GM19025 (cell line): Measurements from ENCODE around the gene NLGN1.

ENCODE experiments used
- ATAC-seq: cut with Tn5 transposase; IDR thresholded peaks from one replicate; pipeline ENCODE4 v1.9.1; 2021; ENCODE audit warnings: mild to moderate bottlenecking, low read depth, moderate library complexity; ENCODE audit not compliant: unreplicated experiment

Gene NLGN1

DNA sequence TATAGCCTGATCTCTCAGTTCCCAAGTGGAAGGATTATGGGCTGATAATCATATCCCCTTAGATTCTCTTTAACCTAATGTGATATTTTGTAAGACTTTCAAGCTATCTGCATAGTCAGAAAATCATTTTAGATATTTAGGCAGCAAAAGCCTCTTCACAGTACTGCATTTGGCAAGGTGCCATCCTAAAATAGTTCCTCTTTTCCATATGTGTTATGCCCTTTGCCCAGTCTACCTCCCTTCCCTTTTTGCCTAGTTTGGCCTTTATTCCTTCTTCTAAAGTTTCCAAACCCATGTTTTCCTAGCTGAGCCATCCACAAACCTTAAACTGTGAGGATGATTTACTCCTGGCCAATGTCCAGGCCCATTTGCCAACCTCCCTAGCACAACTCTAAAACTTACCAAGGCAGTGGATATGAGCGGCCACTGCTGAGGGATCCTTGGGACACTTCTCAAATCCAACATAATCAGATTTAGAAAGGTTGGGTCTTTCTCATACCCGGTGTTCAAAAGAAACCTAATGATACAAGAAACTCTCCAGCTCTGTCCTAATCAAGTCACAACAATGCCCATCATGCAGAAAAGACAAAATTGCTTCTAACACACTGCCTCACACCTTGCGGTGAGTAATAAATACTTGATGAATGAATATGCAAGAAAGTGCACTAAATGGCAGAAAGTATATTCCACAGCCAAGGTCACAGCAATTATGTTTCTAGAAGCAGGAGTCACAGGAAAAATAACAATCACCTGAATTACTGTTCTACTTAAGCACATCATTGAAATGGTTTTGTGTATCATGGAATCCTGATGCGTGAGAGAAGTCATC is 493.9 kb downstream of the NLGN1 start:
- no peak for ATAC-seq

DNA sequence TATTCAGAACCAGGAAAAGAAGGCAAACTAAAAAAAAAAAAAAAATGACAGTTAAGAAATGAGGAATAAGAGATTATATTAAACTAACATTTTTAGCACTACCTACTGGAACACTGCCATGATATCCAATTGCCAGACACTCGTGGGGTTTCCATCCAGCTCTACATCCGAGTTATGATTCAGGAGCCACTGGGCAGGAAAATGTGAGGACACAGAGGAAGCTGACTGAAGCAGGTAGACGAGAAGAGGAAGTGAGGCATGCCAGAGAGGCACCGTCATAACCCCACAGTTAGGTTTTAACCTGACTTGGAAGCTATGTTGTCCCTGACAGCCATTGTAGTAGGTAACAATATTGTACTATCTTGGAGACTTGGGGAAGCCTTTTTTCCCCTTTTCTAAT is 495.0 kb downstream of the NLGN1 start:
- ATAC-seq: no peak

DNA sequence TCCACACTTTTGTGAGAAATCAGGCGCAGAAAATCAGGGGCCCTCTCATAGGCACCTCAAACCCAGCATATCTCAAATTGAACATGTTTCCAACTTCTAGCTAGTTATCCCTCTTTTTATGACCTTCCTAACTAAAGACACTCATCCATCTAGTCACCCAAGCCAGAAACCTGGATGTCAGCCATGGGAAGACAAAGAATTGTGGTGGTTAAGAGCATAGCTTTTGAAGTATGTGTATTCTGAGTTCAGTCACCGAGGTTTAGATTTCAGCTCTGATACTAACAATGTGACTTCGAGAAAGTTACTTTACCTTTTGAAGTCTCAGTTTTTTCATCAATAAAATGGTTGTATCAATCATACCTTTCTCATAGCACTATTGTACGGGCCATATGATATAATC is 495.5 kb downstream of the NLGN1 start:
- ATAC-seq: no peak

DNA sequence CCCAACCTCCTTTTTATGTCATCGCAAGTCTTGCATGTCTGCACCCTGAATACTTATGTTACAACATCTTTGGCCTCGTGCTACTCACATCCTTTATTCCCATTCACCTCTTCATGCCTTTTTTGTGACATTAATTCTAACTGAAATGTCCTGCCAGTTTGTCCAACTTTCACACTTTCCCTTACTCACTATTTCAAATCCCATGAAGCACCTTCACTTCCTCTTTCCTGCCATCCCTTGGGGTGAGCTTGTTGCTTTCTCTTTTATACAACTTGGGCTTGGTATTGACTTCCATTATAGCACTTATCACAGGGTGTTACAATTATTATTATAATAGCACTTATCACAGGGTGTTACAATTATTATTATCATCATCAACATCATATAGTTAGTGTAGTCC is 496.3 kb downstream of the NLGN1 start:
- no peak for ATAC-seq

DNA sequence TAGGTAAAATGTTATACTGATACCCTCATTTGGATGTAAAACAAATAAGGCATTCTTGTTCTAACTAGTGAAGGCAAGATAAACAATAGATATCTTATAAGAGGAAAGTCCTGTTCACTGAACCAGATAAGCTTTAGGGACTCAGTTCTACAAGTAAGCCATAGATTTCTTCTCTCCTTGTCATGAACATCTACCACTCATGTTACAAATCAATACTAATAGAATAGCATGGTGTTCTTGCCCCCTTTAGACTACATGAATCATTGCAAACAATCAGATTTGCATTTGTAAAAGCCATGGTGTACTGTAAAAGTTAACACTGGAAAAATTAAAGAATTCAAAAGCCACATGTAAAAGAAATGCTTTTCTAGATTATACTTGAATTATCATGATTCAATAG is 500.1 kb downstream of the NLGN1 start:
- ATAC-seq: no peak

DNA sequence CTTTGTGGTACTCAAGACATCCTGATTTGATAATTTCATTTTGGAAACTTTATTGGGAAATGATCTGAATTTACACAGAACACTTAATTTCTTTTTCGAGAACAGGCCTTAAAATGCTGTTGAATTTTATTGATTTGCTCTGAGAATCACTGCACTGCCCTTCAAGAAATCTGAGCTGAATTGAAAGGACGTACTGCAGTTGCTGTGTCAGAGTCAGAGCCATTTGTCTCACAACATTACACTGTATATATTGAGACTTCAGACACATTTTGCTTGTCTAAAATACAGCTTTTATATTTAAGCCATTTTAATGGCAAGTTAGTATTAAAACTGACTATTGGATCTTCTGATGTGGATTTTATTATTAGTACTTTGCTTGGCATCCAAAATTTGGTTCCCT is 504.1 kb downstream of the NLGN1 start:
- ATAC-seq: no peak

DNA sequence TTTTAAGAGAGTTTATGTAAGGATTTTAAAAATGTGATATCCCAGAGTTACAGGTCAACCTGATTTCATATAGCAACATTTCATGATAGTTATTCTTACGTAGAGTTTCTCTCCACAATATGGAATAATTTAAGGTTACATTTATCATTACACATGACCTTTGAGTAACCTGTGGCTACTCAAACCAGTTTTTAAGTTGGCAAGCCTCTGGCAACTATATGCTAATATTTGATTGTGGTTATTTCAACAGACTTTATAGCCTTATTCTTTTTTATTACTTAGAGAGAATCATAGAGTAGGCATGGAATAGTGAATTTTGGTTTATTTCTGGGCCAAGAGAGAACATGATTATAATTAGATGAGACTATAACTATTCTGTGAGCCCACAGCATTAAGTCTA is 504.9 kb downstream of the NLGN1 start:
- ATAC-seq: no peak

DNA sequence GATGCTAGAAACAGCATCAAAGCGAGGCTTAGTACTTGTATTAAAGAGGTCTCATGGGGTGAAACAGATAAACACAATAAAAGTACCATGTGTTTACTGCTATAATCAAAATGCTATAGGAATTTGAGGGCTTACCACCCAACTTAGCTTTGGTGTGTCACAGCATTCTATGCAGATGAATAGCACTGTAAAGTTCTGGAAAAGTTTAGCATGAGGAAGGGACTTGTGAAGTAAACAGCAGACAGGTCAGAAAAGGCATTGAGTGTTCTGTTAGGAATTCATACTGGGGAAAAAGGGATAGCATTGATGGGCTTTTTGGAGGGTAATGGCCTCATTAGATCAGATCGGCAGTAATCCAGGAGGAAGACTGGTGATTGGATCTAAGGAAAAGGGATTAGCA is 505.3 kb downstream of the NLGN1 start:
- ATAC-seq: no peak

DNA sequence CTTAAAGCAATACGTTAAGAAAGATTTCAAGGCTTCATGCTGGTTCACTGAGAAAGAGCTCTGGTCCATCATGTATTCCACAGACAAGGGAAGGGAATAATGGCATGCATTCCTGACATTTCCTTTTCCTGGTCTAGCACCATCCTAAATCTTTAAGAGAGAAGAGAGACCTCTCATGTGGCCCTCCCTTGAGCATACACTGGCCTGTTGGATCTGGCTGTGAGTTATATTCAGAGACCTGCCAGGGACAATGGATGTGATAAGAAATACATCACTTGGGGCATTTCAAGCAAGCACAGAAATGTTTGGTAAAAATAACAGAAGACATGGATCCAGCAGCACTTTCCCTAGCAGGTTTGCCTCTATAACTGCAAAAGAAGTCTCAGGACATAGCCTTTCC is 507.8 kb downstream of the NLGN1 start:
- ATAC-seq: no peak

DNA sequence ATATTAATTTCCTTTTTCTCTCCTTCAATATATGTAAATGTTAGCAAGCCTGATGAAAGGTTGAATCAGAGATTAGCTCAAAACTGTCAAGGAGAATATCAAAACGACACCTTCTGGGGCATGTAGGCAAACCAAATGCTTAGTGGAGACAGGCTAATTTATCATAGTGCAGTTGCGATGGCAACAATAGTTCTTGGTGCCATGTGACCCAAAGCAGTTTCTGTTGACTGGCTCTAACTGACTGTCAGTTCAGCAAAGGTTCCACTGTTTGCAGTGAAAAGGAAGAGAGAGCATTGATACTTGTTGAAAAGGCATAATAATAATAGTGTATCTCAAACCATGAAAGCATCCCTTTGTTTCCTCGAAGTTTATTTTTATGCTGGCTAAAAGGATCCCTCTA is 513.9 kb downstream of the NLGN1 start:
- no peak for ATAC-seq

DNA sequence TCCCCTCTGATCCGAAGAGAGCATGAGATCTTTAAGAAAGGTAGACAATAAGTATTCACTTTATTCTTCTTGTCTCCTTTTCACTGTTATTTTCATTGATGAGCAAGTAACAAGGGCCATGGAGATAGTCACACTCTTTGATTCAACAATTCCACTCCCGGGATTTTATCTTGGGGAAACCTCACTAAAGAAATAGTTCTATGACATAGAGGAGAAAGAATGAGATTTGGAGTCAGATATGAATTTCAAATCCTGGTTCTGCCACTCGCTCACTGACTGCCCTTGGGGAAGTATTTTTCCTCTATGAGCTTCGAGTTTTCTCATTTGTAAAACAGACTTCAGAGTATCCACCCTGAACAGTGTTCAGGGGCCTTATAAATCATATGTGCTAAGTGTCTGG is 514.6 kb downstream of the NLGN1 start:
- no peak for ATAC-seq

DNA sequence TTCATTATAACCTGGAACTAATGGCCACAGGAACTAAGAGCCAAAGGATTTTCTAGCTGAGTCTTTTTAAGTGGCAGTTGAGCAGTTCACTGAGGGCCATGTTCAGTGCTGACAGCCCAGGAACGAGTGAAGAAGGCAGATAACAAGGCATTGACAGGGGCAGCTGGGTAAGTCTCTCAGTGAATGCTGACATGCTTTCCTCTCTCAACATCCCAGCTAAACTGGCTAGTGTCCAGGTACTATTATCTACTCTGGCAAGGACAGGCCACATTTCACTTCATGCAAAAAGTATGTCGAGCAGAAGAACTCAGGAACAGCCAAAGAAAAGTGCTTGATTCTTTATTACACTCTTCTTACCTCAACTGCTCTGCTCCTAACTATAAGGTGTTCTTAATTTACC is 515.9 kb downstream of the NLGN1 start:
- ATAC-seq: no peak

DNA sequence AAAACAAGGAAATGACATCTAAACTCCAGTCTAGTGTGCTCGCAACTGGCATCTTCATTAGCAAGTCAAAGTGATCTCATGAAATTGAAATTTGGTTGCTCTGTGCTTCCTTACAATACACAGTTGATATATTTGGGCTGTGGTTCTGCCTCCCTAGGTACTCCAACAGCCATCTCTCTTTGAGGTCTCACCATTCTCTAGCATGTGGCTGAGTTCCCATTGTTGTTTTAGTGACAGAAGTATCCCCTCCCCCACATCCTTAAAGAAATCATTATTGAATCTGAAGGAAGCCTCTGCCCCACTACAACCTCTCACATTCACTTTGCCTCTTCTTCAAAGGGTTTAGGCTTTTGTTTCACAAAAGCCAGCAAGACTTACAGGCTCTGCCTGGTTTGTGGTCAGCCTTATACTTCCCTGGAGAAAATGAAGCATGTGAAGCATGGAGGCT is 516.5 kb downstream of the NLGN1 start:
- ATAC-seq: no peak

DNA sequence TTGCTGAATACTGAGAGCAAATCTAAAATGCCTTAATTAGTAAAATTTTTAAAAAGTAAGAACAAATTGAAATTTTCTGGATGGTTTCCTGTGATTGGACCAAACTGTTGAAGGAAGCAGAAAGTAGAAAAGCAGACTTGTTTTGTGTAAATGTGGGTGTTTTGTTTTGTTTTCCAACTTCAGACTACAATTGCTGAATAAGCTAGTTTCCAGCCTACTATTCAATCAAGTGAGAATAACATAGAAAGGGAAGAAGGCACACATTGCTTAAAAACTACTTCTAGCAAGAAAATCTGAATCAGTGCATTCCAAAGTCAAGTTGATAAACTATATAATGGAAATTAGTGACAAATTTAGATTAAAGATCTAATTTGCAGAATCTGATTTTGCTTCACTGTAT is 519.3 kb downstream of the NLGN1 start:
- ATAC-seq: no peak

DNA sequence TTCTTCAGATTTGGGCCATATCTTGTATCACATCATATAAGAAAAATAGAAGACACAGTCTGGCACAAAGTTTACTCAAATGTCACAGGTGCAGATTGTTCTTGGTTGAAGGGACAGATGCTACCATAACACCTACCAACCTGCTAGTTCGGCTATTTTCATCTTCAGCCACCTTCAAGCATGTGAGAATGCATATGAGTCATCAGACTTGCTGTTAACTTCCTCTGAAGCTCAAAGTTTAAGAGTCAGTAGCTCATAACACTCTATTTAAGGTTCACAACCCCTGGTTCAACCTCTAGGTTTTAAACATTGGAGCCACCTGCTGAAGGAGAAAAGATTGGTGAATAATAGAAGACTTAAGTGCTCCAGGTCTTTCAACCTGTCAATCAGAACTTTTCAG is 522.8 kb downstream of the NLGN1 start:
- no peak for ATAC-seq

DNA sequence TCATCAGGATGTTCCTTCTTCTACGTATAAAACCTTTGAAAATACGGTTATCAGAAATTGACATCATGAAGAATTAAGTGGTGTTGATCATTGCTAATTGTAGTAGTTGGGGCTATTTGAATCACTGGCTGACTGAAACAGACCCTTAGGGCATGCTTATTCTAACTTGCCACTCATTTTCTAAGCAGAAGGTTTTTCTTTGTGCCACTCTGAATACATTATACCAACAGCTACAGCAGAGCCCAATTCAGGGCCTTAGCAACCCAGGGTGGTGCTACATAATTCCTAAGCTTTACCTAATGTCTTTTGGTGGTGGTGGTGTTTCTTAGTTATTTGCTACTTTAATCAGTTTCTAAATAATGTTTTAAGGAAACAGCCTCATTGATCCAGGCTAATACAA is 524.2 kb downstream of the NLGN1 start:
- ATAC-seq: no peak

DNA sequence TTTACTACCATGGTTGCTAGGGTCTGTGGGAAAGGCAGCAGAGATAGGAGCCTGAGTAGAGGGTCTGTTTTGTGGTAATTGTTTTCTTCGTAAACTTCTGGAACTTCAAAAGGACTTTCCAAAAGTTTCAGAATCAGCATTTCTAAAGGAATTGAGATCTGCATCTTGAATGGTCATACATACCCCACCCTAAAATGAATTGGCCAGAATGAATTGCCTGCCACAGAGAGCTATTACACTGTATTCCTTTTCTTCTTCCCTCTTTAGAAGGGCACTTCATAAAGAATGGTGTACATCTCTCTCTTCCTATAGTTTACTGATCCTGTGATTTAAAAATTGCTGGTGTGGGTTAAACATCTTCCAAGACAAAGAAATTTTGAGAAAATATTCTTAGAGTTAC is 525.7 kb downstream of the NLGN1 start:
- ATAC-seq: no peak

DNA sequence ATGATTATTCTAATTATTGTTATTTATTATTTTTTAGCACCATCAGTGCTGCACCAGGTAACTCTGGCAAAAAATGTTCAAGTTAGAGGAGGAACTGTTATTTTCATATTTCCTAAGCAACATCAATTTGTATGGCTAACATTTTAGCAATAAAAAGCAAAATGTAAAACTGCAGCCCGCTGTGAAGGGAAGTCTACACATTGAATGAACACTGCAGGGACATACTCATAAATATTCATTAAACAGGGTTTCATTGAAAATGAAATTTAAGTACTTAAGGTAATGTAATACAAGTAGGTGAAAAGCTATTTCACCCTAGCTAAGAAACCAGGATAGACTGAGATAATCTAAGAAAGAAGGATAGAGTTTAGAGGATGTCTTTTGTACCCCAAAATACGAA is 532.7 kb downstream of the NLGN1 start:
- no peak for ATAC-seq

DNA sequence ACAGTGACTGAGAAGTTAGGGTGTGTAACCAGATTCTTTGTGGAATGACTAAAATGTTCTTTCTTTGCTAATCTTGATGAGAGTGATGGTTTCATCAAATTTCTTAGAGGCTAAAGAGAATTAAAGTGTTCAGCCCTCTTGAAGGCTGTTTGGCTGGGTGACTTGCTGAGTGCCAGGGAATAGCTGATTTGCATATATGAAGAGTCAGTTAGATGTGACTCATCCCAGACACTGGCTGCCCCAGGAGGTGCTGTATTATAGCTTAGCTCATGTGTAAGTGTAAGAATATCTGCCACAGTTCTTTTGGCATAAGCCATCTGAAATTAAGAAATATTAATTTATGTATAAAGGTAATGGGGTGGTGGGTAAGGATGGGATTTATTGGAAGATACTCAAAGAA is 535.1 kb downstream of the NLGN1 start:
- ATAC-seq: no peak

DNA sequence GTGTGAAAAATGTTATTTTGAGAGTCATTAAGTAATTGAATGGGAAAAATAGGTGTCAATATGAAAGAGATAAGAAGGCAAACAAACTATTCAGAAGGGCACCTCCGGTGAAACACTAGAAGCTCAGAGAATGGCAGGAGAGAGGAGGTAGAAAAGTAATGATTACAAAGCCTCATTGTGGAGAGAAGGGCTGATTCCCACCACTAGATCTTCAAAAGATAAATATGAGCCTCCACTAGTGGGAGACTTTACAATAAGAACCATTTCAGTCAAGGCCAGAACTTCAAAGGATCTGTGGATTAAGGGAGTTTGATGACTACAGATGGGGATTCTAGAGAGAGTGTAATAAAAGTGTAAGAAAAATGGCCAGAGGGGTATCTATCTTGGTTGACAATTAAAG is 535.6 kb downstream of the NLGN1 start:
- no peak for ATAC-seq

DNA sequence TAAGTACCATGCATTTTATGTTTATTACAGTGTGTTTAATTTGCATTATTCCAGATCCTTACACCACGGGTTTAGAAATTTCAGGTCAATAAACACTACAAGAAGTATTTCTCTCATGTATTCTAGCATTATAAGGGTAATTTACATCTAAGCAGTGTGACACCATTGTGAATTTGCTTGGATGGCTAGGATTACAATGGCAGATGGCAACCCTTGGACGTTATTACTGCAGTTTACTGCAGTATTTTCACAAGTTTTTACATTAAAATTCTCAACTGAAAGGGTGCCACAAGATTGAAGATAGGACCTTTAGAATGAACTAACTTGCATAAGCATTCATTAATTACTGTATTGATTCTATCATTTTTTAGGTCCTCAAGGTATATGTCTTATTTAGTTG is 538.8 kb downstream of the NLGN1 start:
- no peak for ATAC-seq

DNA sequence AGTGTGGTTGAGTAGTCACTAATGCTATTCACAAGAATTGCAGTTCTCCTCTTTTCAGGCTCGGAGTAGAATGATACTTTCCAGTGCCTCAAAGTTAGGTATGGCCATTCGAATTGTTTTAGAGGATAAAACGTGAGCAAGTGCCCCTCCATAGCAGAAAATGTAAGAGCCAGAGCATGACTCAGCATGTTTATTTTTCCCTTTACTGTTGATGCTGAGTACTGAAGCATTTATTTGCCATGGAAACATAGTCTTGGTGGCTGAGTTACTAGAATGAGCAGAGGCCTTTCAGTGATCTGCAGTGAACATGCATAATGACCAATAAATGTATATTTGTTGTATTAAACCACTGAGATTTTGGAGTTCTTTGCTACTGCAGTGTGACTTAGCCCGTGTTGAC is 540.6 kb downstream of the NLGN1 start:
- ATAC-seq: no peak

DNA sequence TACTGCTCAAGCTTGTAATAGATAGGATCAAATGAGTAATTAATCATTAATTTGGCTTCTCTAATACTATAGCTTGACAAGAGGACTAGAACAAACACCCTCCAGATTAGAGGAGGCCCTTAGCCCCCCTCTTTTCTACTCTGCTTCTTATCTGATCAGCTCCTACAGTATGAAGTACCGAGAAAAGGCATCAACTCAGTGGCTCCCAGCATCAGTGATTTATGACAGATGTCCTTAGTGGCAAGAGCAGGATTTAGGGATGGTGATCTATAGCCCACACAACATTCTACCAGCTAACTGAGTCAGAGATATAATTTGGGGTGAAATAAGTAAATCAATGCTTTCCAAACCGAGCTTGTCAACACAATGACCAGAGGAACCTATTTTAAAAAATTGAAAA is 541.1 kb downstream of the NLGN1 start:
- ATAC-seq: no peak
